Right ventricle myocardium inferior (tissue), 1 donor: ENCODE results near the gene WDR87. TPM values are rescaled to one million over a fixed set of nuclear protein-coding genes. Genes with fewer than 3 reads are reported as not detected.
"Not testable (repeated sequence)": the region's sequence is repeated elsewhere in the genome, so short reads cannot be mapped to it uniquely, and the experiment has no call there.

Experiments
- ATAC-seq: fragments of 200-7000 bp; cut with Tn5 transposase; one replicate; pipeline ENCODE4 v1.9.1; 2020; ENCODE audit warnings: mild to moderate bottlenecking, moderate library complexity
- DNase-seq: peaks from one replicate; pipeline ENCODE4 v3.0.0; 2021; ENCODE audit errors: missing footprints
- intact Hi-C: fragments of 100-400 bp; cut with DNase I; formaldehyde crosslinking; loops from one replicate; pipeline ENCODE4 v1.11.0; 2022
- total RNA-seq: library from RNA; stranded (reverse); fragmentation: NEBNext Ultra II Directional; extraction: Animal tissue kit (Norgen Biotek cat#: 25700); gene quantifications from one replicate; pipeline ENCODE4 v1.2.1, GENCODE V29; 2021
- donor health status: DM: no; HTN: yes; CAD: no; lungs with severe emphysema.

WDR87 gene
- total RNA-seq, 1 donor from 2014 or later = not detected

DNA sequence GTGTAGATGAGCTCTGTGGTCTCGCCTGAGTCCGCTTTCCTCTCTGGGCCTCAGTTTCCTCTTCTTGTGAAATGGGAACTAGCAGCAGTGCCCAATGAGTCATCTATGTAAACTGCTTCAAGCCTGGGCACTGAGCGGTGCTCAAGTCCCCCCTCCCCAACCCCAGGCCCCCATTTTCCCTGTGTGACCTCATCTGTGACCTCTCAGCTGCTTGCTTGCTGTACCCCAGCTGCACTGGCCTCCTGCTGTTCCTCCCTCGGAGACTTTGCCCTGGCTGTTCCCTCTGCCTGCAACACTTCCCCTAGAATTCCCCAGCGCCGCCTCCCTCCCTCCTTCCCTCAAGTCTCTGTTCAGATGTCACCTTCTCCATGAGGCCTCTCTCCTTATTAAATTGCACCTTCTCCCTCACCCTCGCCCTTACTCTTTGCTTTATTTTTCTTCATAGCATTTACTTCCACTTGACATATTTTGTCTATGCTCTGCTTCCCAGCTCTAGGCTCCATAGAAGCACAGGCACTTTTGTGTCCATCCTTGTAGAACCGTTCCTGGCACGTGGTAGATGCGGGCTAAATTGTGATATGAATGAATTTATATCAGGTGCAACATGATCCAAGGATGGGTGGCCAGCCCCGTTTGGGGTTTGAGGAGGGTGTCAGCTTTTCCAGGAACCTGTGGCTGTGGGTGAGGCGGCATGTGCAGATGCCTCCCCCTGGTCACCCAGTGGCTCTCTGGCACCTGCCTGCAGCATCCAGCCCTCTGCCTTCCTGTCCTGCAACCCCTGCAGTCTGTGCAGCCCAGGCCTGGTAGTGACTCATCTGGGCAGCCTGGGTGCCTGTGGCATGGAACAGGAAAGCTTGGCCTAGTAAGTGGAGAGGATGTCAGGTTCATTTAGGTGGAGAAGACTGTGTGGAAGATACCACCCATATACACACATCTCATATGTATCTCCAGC lies 26.9 kb upstream of the WDR87 start:
- ATAC-seq (peak; percentile 14), DNase-seq (no peak)
- intact Hi-C loops = no loop called here

DNA sequence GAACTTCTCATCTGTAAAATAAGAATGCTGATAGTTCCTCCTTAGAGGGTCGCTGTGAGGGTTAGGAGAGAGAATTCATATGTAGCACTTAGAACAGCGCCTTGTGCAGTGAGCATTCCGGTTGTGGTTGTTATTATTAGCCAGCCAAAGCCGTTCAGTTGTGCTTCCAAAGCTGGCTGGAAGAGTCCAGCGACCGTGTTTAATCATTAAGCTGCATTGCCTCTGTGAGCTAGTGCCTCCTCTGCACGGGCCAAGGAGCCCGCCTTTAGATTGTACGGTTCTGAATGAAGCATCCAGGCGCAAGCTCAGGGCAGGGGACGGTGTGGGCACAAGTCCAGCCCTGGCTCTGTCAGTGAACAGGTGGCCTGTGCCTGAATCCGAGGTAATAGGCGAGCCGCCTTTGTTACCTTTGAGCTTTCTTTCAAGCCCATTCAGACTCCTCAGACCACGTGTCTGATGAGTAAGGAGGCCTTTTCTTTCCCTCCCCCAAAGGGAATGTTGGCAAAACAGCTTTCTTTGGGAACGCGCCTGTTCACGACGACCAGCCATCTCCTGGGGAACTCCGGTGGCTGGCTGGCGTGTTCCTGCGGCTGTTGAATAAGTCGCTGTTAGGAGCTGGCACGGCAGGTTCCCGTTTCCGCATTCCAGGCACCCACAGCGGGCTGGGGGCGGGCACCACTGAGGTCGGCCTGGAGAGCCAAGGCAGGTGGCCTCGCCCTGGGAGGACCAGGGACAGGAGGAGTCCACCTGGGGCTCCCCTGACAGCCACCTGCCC lies 25.7 kb upstream of the WDR87 start:
- intact Hi-C loops = no loop called here

GRCh38 chr19:37930416-37930815 lies 24.0 kb upstream of the WDR87 start:
- DNase-seq (no peak), ATAC-seq (no peak)
- intact Hi-C loops = no loop called here

More for the DNA sequence above, 25.7 kb upstream of the WDR87 start:
- ATAC-seq = no peak
- DNase-seq = peak; percentile 85

- DNase-seq (no peak), ATAC-seq (no peak)
- intact Hi-C loops = no loop called here
Measured at GRCh38 chr19:37929355-37929923, 23.0 kb upstream of the WDR87 start.

DNA sequence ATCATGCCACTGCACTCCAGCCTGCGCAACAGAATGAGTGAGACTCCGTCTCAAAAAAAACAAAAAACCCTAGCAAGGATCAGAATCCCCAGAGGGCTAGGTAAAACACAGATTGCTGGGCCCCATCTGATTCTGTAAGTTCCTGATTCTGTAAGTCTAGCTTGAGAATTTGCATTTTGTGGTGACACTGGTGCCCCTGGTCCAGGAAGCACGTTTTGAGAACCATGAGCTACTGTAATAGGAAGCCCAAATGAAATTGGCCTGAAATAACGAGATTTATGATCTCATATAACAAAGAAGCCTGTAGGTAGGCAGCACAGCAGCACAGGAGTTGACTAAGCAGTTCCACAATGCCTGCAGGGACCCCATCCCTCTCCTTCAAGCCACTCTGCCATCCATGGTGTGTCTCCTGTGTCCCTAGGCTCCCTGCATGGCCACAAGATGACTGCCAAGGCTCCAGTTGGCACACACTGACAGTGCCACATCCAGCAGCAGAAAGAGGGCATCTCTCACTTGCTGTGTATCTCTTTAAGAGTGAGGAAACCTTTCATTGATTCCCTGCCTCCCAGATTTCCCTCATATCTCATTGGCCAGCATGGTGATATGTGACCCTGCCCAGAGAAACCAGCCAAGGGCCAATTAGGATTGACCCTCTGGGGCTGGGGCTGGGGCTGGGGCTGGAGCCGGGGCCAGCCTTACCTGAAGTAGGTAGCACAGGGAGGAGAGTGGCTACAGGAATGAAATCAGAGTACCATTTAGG lies 22.3 kb upstream of the WDR87 start:
- no peak for DNase-seq
- ATAC-seq = no peak
- intact Hi-C loops = no loop called here

DNA sequence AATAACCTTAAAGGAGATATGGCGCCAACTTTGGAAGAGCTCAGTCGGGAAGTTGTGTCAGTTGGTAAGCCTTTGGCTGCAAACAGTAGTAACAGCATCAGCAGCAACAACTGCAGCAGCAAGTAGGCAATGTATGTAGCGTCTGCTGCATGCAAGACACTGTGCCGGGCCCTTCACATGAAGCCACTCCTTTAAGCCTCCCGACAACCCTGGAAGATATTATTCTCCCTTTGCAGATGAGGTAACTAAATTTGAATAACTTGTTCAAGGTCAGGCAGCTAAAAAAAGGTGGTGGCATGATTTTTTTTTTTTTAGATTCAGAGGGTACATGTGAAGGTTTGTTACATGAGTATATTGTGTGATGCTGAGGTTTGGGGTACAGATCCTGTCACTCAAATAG lies 20.3 kb upstream of the WDR87 start:
- DNase-seq (no peak), ATAC-seq (no peak)
- intact Hi-C loops = no loop called here

GRCh38 chr19:37926255-37926654 lies 19.9 kb upstream of the WDR87 start:
- ATAC-seq (no peak), DNase-seq (no peak)
- intact Hi-C loops = no loop called here

DNA sequence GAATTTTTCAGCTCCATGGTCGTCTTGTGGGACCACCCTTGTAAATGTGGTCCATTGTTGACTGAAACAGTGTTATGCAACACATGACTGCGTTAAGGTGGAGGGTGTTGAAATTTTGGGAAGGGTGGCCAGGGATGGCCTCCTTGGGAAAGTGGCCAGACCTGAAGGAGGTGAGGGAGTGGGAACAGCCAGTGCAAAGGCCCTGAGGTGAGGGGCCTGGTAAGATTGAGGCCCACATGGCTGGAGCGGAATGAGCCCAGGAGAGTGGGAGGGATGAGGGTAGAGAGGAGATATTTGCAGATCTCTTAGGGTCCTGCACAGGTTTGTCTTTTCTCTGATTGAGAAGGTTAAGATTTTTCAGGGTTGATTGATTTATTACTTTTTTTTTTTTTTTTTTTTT lies 18.8 kb upstream of the WDR87 start:
- intact Hi-C loops = no loop called here
- no peak for DNase-seq
- no peak for ATAC-seq

- ATAC-seq, intact Hi-C loops: not testable (repeated sequence)
Measured at GRCh38 chr19:37924573-37924972, 18.2 kb upstream of the WDR87 start.

GRCh38 chr19:37920591-37921450 lies 14.4 kb upstream of the WDR87 start:
- ATAC-seq (no peak), DNase-seq (no peak)
- intact Hi-C loops = no loop called here

More at GRCh38 chr19:37924573-37924972, 18.2 kb upstream of the WDR87 start:
- DNase-seq = not testable (repeated sequence)

GRCh38 chr19:37914908-37915307 lies 8.5 kb upstream of the WDR87 start:
- DNase-seq = no peak
- intact Hi-C loops = no loop called here
- ATAC-seq = no peak

DNA sequence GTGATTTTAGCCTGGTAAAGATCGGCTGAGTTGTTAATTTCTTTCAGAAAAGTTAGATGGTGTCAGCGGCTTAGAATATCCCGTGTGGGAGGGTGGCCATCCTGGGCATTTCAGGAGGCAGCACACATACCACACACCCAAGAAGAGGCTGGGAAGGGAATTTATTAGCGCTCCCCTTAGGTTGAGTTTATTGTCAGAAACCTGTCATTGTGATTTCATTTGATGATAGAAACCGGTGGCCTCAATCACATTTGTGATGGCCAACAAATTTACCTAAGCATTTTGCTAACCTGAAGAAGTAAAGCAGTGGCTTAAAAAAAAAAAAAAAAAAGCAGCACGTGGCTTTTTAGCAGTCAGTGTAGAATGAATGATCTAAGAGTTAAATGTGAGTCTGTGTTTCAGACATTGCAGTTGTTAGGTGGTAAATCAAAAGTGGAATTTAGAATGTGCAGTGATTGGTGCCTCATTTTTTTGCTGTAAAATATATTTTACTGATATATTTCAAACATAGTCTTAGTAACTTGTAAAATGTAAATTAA lies 3.3 kb upstream of the WDR87 start:
- ATAC-seq (no peak), DNase-seq (no peak)
- intact Hi-C loops = no loop called here

- DNase-seq (no peak), ATAC-seq (no peak)
- intact Hi-C loops = loop anchor here (1.0 to 2.0 kb wide), 2 partner anchors 91 to 427 kb away; partner anchors contain the start of gene CATSPERG
Measured at GRCh38 chr19:37907735-37908455, 1.5 kb upstream of the WDR87 start.

- DNase-seq (peak; percentile 97), ATAC-seq (peak; percentile 99)
- intact Hi-C loops = loop anchor here (1.0 to 2.0 kb wide), 2 partner anchors 92 to 428 kb away; partner anchors contain the start of gene CATSPERG
Measured at GRCh38 chr19:37906869-37907734, 708 bp upstream of the WDR87 start, which contains the start of gene SIPA1L3. TSS of gene SIPA1L3 (plus strand) at chr19:37907208. CDS start at chr19:38081566, 174,358 bp downstream.

DNA sequence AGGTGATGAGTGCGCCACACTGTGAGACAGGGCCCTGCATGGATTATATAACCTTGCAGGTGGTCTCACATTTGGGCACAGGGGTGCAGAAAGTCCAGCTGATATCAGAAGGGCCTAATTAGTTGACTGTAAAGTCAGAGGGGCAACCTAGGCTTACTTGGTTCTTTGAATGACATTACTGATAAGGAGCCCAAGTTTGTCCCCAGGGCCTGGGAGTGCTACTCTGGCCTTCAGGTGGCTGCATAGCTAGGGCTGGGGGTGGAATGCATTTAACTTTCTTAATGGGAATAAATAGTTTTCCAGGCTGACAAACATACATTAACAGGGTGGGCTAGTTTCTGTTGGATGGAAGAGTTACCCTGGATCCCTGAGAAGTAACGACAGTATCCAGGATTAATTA lies 3.3 kb downstream of the WDR87 start:
- ATAC-seq = no peak
- no peak for DNase-seq
- intact Hi-C loops = loop anchor here (2.0 to 5.0 kb wide), 2 partner anchors 192 to 329 kb away; no protein-coding TSS in a partner anchor

GRCh38 chr19:37902668-37903067 lies 3.7 kb downstream of the WDR87 start:
- ATAC-seq = no peak
- DNase-seq = peak; percentile 75

More at GRCh38 chr19:37902668-37903067, 3.7 kb downstream of the WDR87 start:
- intact Hi-C loops = loop anchor here (2.0 to 5.0 kb wide), 2 partner anchors 192 to 330 kb away; no protein-coding TSS in a partner anchor
